Naive B cell (primary cell): Measurements from ENCODE around the gene HACD2. TPM values are rescaled to one million over a fixed set of nuclear protein-coding genes. Genes with fewer than 3 reads are reported as not detected.
A peak's percentile ranks its signal among the peaks of the same experiment; 100 is the strongest.

Experiments
- ATAC-seq, 2 donors: fragments of 150-1000 bp; cut with Tn5 transposase; 2 replicates each; pipeline ENCODE4 v1.10.0; 2021; ENCODE audit warnings: low read depth in 2 of 2, mild to moderate bottlenecking in 2 of 2, moderate library complexity in 2 of 2
- DNase-seq: peaks from one replicate; pipeline ENCODE4 v3.0.0; 2022
- H3K27ac Mint-ChIP-seq, 6 donors: one replicate each; pipeline ENCODE4 v1.8.0; 2020 to 2022; ENCODE audit warnings: mild to moderate bottlenecking in 6 of 6, mixed read lengths in 6 of 6, moderate library complexity in 5 of 6, inconsistent platforms in 2 of 6
- H3K27me3 Mint-ChIP-seq, 3 donors: one replicate each; pipeline ENCODE4 v1.8.0; 2021 to 2022; ENCODE audit warnings: mixed read lengths in 3 of 3, mild to moderate bottlenecking in 1 of 3
- H3K36me3 Mint-ChIP-seq, 2 donors: one replicate each; pipeline ENCODE4 v1.8.0; 2020 to 2022; ENCODE audit warnings: mixed read lengths in 2 of 2, inconsistent platforms in 1 of 2, mild to moderate bottlenecking in 1 of 2
- H3K4me1 Mint-ChIP-seq, 3 donors: one replicate each; pipeline ENCODE4 v1.8.0; 2020 to 2022; ENCODE audit warnings: mixed read lengths in 3 of 3, inconsistent platforms in 1 of 3, mild to moderate bottlenecking in 1 of 3, moderate library complexity in 1 of 3
- H3K4me3 Mint-ChIP-seq, 8 donors: one replicate each; pipeline ENCODE4 v1.8.0; 2020 to 2022; ENCODE audit warnings: mild to moderate bottlenecking in 8 of 8, mixed read lengths in 8 of 8, moderate library complexity in 8 of 8, inconsistent platforms in 2 of 8
- H3K9me3 Mint-ChIP-seq, 7 donors: one replicate each; pipeline ENCODE4 v1.8.0; 2020 to 2022; ENCODE audit warnings: mixed read lengths in 7 of 7, mild to moderate bottlenecking in 5 of 7, inconsistent platforms in 2 of 7, moderate library complexity in 1 of 7
- polyA plus RNA-seq, 6 donors: library from polyadenylated mRNA; unstranded; fragments of 300-500 nt; fragmentation: Illumina TruSeq; gene quantifications; one replicate each; pipeline ENCODE4 v1.2.3, GENCODE V29; 2021; ENCODE audit warnings: low read depth in 6 of 6

Gene HACD2, protein sequence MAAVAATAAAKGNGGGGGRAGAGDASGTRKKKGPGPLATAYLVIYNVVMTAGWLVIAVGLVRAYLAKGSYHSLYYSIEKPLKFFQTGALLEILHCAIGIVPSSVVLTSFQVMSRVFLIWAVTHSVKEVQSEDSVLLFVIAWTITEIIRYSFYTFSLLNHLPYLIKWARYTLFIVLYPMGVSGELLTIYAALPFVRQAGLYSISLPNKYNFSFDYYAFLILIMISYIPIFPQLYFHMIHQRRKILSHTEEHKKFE
- 10 to 100 TPM; 35.3 to 56.2 (median 43.7) TPM for polyA plus RNA-seq

- H3K4me3 Mint-ChIP-seq = peak within 1 kb of the TSS in 4 of 8 donors; percentile 91 to 96 (median 94)
- DNase-seq (peak; percentile 94), ATAC-seq (peak; percentile 91)
- no peaks in the 10 kb centered on the region for H3K27me3 Mint-ChIP-seq
- peaks cover 12 to 31% (median 28%) of the 10 kb centered on the region in 3 donors for H3K4me1 Mint-ChIP-seq
- H3K9me3 Mint-ChIP-seq = peaks cover 5 to 16% (median 12%) of the 10 kb centered on the region in 7 donors
- peak within 1 kb of the TSS in 5 of 6 donors; percentile 85 to 96 (median 90) for H3K27ac Mint-ChIP-seq
- H3K36me3 Mint-ChIP-seq = peaks cover 16 to 28% of the 10 kb centered on the region in 2 donors
Measured at GRCh38 chr3:123584988-123585937, at the start of gene HACD2. TSS of gene HACD2 (minus strand) at chr3:123585053. CDS start at chr3:123585027, 26 bp downstream.

- DNase-seq = no peak
- H3K27ac Mint-ChIP-seq = peak overlapping the region in 2 of 6 donors; percentile 90 to 91
- no peaks in the 10 kb centered on the region for H3K36me3 Mint-ChIP-seq
- H3K4me3 Mint-ChIP-seq = no peak overlapping the region
- no peak for ATAC-seq
- no peaks in the 10 kb centered on the region for H3K9me3 Mint-ChIP-seq
- no peaks in the 10 kb centered on the region for H3K4me1 Mint-ChIP-seq
- H3K27me3 Mint-ChIP-seq = no peaks in the 10 kb centered on the region
Measured at GRCh38 chr3:123634149-123635051, 49.5 kb upstream of the HACD2 start.

GRCh38 chr3:123633530-123633929, 48.7 kb upstream of the HACD2 start:
- DNase-seq (no peak), ATAC-seq (no peak)
- Mint-ChIP-seq H3K36me3 (no peaks in the 10 kb centered on the region), H3K9me3 (no peaks in the 10 kb centered on the region), H3K4me1 (no peaks in the 10 kb centered on the region), H3K27ac (no peak overlapping the region), H3K27me3 (no peaks in the 10 kb centered on the region), H3K4me3 (no peak overlapping the region)

- DNase-seq (no peak), ATAC-seq (no peak)
- Mint-ChIP-seq H3K4me1 (no peaks in the 10 kb centered on the region), H3K9me3 (no peaks in the 10 kb centered on the region), H3K4me3 (no peak overlapping the region), H3K36me3 (no peaks in the 10 kb centered on the region), H3K27me3 (no peaks in the 10 kb centered on the region), H3K27ac (peak overlapping the region in 2 of 6 donors; percentile 43 to 92)
Measured at GRCh38 chr3:123632161-123632655, 47.4 kb upstream of the HACD2 start.

- Mint-ChIP-seq H3K36me3 (no peaks in the 10 kb centered on the region), H3K9me3 (no peaks in the 10 kb centered on the region), H3K27ac (no peak overlapping the region), H3K27me3 (no peaks in the 10 kb centered on the region), H3K4me3 (no peak overlapping the region), H3K4me1 (no peaks in the 10 kb centered on the region)
- ATAC-seq (no peak), DNase-seq (no peak)
Measured at GRCh38 chr3:123629747-123630047, 44.8 kb upstream of the HACD2 start.

DNA sequence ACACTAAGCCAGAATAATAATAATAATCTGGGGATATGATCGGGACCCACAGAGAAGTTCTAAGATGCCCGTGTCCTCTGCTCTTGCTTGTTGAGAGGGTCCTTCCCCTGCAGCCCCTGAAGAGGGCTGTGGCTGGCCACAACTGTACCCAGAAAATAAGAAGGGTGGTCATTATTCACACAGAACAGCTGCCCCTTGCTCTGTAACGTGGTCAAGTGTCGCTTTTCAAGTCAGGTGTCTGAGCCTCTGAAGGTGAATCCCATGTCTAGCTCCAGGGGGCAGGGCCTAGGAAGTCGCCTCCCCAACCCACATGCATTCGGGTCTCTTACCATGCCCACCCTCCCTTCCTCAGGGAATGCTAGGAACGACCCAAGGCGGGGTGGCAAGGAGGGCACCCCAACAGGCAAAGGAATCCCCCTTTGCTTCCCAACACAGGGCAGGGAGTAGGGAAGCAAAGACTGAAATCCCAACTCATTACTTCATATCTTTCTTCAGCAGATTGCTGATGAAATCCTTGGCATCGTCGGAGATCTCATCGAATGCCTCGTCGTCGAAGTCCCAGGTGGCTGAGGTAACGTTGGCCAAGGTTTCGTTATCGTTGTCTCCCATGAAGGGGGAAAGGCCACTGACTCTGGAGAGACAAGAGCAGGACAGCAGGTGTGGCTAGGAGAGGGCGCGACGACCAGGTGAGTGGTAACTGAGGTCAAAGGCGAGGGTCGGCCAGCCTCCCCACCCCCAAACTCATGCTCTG, 44.3 kb upstream of the HACD2 start:
- H3K4me3 Mint-ChIP-seq = no peak overlapping the region
- no peak for DNase-seq
- no peak overlapping the region for H3K27ac Mint-ChIP-seq
- H3K4me1 Mint-ChIP-seq = no peaks in the 10 kb centered on the region
- no peak for ATAC-seq
- H3K36me3 Mint-ChIP-seq = no peaks in the 10 kb centered on the region
- H3K27me3 Mint-ChIP-seq = no peaks in the 10 kb centered on the region
- no peaks in the 10 kb centered on the region for H3K9me3 Mint-ChIP-seq

DNA sequence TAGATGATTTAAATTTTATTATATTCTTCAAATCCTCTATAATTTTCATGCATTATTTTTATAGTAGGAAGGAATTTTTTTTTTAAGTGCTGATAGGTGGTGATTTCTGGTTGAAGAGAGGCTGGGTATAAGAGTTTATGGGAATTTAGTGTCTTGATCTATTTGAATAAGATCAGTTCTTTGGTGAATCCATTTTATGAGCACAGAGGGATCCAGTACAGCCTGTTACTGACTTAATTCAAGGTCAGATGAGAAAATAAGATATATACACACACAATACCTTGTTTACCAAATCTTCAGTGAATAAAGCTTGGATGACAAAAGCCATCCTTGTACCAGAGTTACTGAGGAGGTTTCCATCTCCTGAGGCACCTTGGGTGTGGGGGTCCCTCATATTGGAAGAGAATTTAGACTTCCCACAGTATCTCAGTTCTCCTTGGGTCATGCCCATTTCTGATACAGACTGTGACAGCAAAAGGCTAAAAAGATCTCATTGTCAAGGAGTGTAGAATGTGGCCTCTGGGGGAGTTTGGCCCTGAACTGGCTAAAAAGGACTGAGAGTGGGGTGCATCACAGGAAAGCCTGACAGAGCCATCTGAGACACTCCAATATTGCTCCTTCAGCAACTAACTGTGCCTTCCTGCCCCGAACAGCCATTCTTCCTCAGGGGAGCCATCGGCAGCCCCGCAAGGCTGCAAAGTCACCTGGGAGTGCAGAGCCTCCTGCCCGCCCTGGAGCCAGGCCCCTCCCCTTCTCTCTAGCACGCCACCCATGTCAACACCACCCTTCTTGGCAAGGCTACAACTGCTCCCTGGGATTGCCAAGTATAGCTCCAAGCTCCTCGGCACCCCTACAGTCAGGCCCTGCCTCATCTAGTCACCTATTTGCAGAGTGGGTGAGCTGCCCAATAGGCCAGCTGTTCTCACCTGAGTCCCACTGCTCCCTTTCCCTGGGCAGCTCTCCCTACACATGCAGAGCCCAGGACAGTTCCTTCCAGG, 43.1 kb upstream of the HACD2 start:
- ATAC-seq (no peak), DNase-seq (no peak)
- H3K4me1 Mint-ChIP-seq = no peaks in the 10 kb centered on the region
- H3K36me3 Mint-ChIP-seq = no peaks in the 10 kb centered on the region
- H3K27me3 Mint-ChIP-seq = no peaks in the 10 kb centered on the region
- H3K9me3 Mint-ChIP-seq = no peaks in the 10 kb centered on the region
- H3K27ac Mint-ChIP-seq = peak overlapping the region in 1 of 6 donors; percentile 50
- H3K4me3 Mint-ChIP-seq = no peak overlapping the region

GRCh38 chr3:123626881-123627280, 42.0 kb upstream of the HACD2 start:
- DNase-seq = no peak
- Mint-ChIP-seq H3K4me1 (peaks cover 0 to 1% (median 0%) of the 10 kb centered on the region in 3 donors), H3K27me3 (no peaks in the 10 kb centered on the region), H3K4me3 (no peak overlapping the region), H3K36me3 (no peaks in the 10 kb centered on the region), H3K27ac (no peak overlapping the region), H3K9me3 (no peaks in the 10 kb centered on the region)
- ATAC-seq = no peak

DNA sequence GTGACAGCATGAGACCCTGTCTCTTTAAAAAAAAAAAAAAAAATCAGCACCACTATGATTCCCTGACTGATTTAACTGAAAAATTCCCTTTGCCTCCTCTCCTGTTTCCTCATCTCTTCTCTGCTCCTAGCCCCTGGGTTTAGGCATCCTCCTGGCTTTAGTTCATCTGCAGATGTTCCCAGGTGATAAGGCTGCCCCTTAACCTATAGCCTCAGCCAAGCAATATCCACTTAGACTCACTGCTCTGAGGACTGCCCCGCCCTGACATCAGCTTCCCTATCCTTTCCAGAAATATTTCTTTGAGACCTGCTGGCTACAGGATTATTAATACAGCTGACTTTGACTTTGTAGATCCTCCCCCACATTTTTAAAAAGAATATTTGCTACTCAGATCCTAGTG, 39.4 kb upstream of the HACD2 start:
- Mint-ChIP-seq H3K4me3 (no peak overlapping the region), H3K27ac (peak overlapping the region in 1 of 6 donors; percentile 49)
- no peak for ATAC-seq

GRCh38 chr3:123623346-123623880, 38.6 kb upstream of the HACD2 start:
- no peaks in the 10 kb centered on the region for H3K9me3 Mint-ChIP-seq
- H3K4me3 Mint-ChIP-seq = no peak overlapping the region
- no peaks in the 10 kb centered on the region for H3K36me3 Mint-ChIP-seq
- peaks cover 6 to 17% (median 11%) of the 10 kb centered on the region in 3 donors for H3K4me1 Mint-ChIP-seq
- no peaks in the 10 kb centered on the region for H3K27me3 Mint-ChIP-seq
- ATAC-seq (no peak), DNase-seq (no peak)
- no peak overlapping the region for H3K27ac Mint-ChIP-seq

More for the DNA sequence above, 39.4 kb upstream of the HACD2 start:
- no peaks in the 10 kb centered on the region for H3K9me3 Mint-ChIP-seq
- peaks cover 1 to 8% (median 2%) of the 10 kb centered on the region in 3 donors for H3K4me1 Mint-ChIP-seq
- no peaks in the 10 kb centered on the region for H3K36me3 Mint-ChIP-seq
- H3K27me3 Mint-ChIP-seq = no peaks in the 10 kb centered on the region
- no peak for DNase-seq

DNA sequence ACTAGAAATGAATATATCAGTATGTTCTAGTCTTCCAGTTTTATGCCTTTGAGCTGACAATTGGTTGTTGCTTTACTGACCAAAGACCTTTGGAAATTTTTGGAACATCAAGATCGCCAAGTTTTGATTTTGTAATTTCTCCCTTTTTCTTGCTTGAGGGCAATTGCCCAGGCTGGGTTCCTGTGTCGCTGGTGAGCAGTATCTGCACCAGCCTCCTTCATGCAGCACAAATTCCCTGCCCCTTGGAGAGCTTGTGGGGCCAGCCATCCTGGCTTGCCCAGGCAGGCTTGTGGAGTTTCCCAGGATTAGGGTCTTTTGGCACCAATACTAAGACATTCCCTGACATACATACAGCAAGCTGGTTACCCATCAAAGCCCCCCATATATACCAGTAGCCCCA, 37.9 kb upstream of the HACD2 start:
- H3K9me3 Mint-ChIP-seq = no peaks in the 10 kb centered on the region

More for the DNA sequence above, 37.9 kb upstream of the HACD2 start:
- ATAC-seq (no peak), DNase-seq (no peak)
- peaks cover 11 to 23% (median 18%) of the 10 kb centered on the region in 3 donors for H3K4me1 Mint-ChIP-seq
- no peak overlapping the region for H3K4me3 Mint-ChIP-seq
- H3K36me3 Mint-ChIP-seq = no peaks in the 10 kb centered on the region
- H3K27me3 Mint-ChIP-seq = no peaks in the 10 kb centered on the region
- H3K27ac Mint-ChIP-seq = peak overlapping the region in 1 of 6 donors; percentile 88
